Naive thymus-derived CD8-positive, alpha-beta T cell (primary cell): ENCODE data around the gene GAGE10. TPM values are rescaled to one million over a fixed set of nuclear protein-coding genes. Genes with fewer than 3 reads are reported as not detected.
A peak's percentile ranks its signal among the peaks of the same experiment; 100 is the strongest.
"Not testable (repeated sequence)": the region's sequence is repeated elsewhere in the genome, so short reads cannot be mapped to it uniquely, and the experiment has no call there.

Experiments
- ATAC-seq, 2 donors: fragments of 150-1000 bp; cut with Tn5 transposase in 1 of 2; sonication (Bioruptor Pico), chemical (Tn5 transposase) in 1 of 2; 1 replicate in 1 of 2; 2 replicates in 1 of 2; pipeline ENCODE4 v1.10.0; 2021; ENCODE audit warnings: mild to moderate bottlenecking in 2 of 2, moderate library complexity in 2 of 2
- POLR2A ChIA-PET: fragments of 350-600 bp; sonication (Branson Sonifier 250); formaldehyde crosslinking; loops from one replicate; lab custom pipeline; 2021; ENCODE audit warnings: antibody characterized with exemption; lab: Charles Lee
- DNase-seq, 10 donors: peaks; one replicate each; pipeline versions ENCODE4 v3.0.0 to v3.0.0-alpha.2; 2020 to 2022
- H3K27ac Mint-ChIP-seq, 10 donors: one replicate each; pipeline ENCODE4 v1.8.0; 2020 to 2022; ENCODE audit warnings: mild to moderate bottlenecking in 10 of 10, mixed read lengths in 10 of 10, moderate library complexity in 4 of 10, inconsistent platforms in 1 of 10
- H3K27me3 Mint-ChIP-seq, 5 donors: one replicate each; pipeline ENCODE4 v1.8.0; 2021 to 2022; ENCODE audit warnings: mixed read lengths in 5 of 5
- H3K36me3 Mint-ChIP-seq, 3 donors: one replicate each; pipeline ENCODE4 v1.8.0; 2020 to 2022; ENCODE audit warnings: mixed read lengths in 3 of 3, mild to moderate bottlenecking in 2 of 3, inconsistent platforms in 1 of 3
- H3K4me1 Mint-ChIP-seq, 4 donors: one replicate each; pipeline ENCODE4 v1.8.0; 2021 to 2022; ENCODE audit warnings: mixed read lengths in 4 of 4
- H3K4me3 Mint-ChIP-seq, 10 donors: one replicate each; pipeline ENCODE4 v1.8.0; 2020 to 2022; ENCODE audit warnings: mild to moderate bottlenecking in 10 of 10, mixed read lengths in 10 of 10, moderate library complexity in 6 of 10, inconsistent platforms in 1 of 10
- H3K9me3 Mint-ChIP-seq, 9 donors: one replicate each; pipeline ENCODE4 v1.8.0; 2020 to 2022; ENCODE audit warnings: mixed read lengths in 9 of 9, mild to moderate bottlenecking in 3 of 9, inconsistent platforms in 1 of 9, moderate library complexity in 1 of 9
- polyA plus RNA-seq, 3 donors: library from polyadenylated mRNA; unstranded; fragments of 300-500 nt; fragmentation: Illumina TruSeq; gene quantifications; one replicate each; pipeline ENCODE4 v1.2.3, GENCODE V29; 2021
- total RNA-seq, 8 experiments: library from RNA in 2 of 8; stranded (reverse) in 2 of 8; gene quantifications; one replicate each; pipeline ENCODE4 v1.2.3 and lab custom pipeline; 2021 to 2026

GAGE10 gene
- total and polyA plus RNA-seq, 5 experiments from 2014 or later = 1.0 TPM; not detected in 4

- H3K4me3 Mint-ChIP-seq = peak overlapping the region in 2 of 10 donors; percentile 38 to 89
- not testable (repeated sequence) for DNase-seq, H3K36me3 Mint-ChIP-seq, ATAC-seq, H3K9me3 Mint-ChIP-seq, H3K27me3 Mint-ChIP-seq
- H3K27ac Mint-ChIP-seq = peak overlapping the region in 9 of 10 donors; percentile 2 to 99 (median 77)
- POLR2A ChIA-PET = interaction anchor here (0.7 to 2.8 kb wide), 5 partner anchors 16 to 306 kb away, joined by 4 to 17 read pairs (median 5); partner anchors contain the start of genes GRIPAP1 and PPP1R3F
- peaks cover 14 to 24% (median 22%) of the 10 kb centered on the region in 4 donors for H3K4me1 Mint-ChIP-seq
Measured at GRCh38 chrX:49307775-49308174, 4.3 kb downstream of the GAGE10 start.

GRCh38 chrX:49308604-49309269 is 5.3 kb downstream of the GAGE10 start:
- no peaks in the 10 kb centered on the region for H3K9me3 Mint-ChIP-seq
- POLR2A ChIA-PET = interaction anchor here (0.6 to 2.8 kb wide), 9 partner anchors 17 to 350 kb away, joined by 3 to 22 read pairs (median 5); partner anchors contain the start of genes GRIPAP1 and PPP1R3F
- H3K4me3 Mint-ChIP-seq = peak overlapping the region; percentile 77 to 93 (median 86)
- H3K36me3 Mint-ChIP-seq = no peaks in the 10 kb centered on the region
- peaks cover 14 to 24% (median 22%) of the 10 kb centered on the region in 4 donors for H3K4me1 Mint-ChIP-seq
- peak; percentile 59 to 81 for ATAC-seq
- peak overlapping the region; percentile 93 to 99 (median 98) for H3K27ac Mint-ChIP-seq
- DNase-seq = peak in 7 of 10 donors; percentile 1 to 44 (median 17)
- H3K27me3 Mint-ChIP-seq = no peaks in the 10 kb centered on the region

- peak overlapping the region; percentile 93 to 99 (median 98) for H3K27ac Mint-ChIP-seq
- ATAC-seq = peak; percentile 65 to 83
Measured at GRCh38 chrX:49309401-49309981, 6.0 kb downstream of the GAGE10 start.

DNA sequence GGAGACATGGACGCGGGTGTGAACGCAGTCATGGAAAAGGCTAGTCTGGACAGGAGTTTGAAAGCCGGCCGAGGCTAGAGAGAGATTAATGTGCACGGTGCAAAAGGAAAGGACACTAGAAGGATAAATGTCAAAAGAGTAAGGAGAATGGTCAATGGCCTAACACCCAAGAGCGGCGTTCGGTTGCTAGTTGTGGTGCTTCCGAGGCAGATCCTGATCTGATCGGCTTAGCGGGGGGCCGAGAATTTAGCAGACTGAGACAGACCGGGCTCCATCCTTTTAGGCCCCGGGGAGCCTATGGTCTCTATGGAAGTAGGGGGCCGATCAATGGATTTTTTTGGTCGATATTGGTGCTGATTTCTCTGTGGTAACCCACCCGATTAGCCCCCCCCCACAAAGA is 6.9 kb downstream of the GAGE10 start:
- H3K27ac Mint-ChIP-seq = peak overlapping the region; percentile 78 to 99 (median 98)
- ATAC-seq (no peak), DNase-seq (no peak)
- peaks cover 14 to 24% (median 22%) of the 10 kb centered on the region in 4 donors for H3K4me1 Mint-ChIP-seq
- H3K9me3 Mint-ChIP-seq = no peaks in the 10 kb centered on the region
- POLR2A ChIA-PET = interaction anchor here (1.2 to 2.8 kb wide), 4 partner anchors 18 to 75 kb away, joined by 7 to 22 read pairs (median 12); partner anchors contain the start of genes CCDC22 and PPP1R3F
- H3K27me3 Mint-ChIP-seq = no peaks in the 10 kb centered on the region
- no peaks in the 10 kb centered on the region for H3K36me3 Mint-ChIP-seq
- peak overlapping the region in 5 of 10 donors; percentile 28 to 92 (median 89) for H3K4me3 Mint-ChIP-seq

More at GRCh38 chrX:49309401-49309981, 6.0 kb downstream of the GAGE10 start:
- Mint-ChIP-seq H3K9me3 (no peaks in the 10 kb centered on the region), H3K4me3 (peak overlapping the region; percentile 77 to 93 (median 86)), H3K27me3 (no peaks in the 10 kb centered on the region), H3K36me3 (no peaks in the 10 kb centered on the region), H3K4me1 (peaks cover 14 to 24% (median 22%) of the 10 kb centered on the region in 4 donors)
- POLR2A ChIA-PET = interaction anchor here (0.7 to 2.8 kb wide), 9 partner anchors 17 to 351 kb away, joined by 3 to 22 read pairs (median 7); partner anchors contain the start of genes CCDC22, GRIPAP1 and PPP1R3F
- peak in 6 of 10 donors; percentile 1 to 60 (median 36) for DNase-seq

DNA sequence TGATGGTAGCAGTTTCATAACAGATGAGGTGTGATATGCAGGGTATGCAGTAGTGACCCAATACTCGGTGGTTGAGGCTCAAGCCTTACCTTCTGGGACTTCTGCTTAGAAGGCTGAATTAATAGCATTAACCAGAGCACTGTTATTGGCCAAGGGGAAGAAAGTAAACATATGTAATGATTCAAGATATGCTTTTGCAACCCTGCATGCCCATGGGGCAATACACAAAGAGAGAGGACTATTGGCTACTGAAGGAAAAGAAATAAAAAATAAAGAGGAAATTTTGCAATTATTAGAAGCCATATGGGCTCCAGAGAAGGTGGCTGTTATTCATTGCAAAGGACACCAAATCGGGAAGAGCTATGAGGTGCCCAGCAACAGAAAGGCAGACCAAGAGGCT is 8.7 kb downstream of the GAGE10 start:
- POLR2A ChIA-PET = no interaction called here
- Mint-ChIP-seq H3K4me1 (peaks cover 14 to 24% (median 22%) of the 10 kb centered on the region in 4 donors), H3K4me3 (no peak overlapping the region), H3K27me3 (no peaks in the 10 kb centered on the region), H3K9me3 (no peaks in the 10 kb centered on the region), H3K36me3 (no peaks in the 10 kb centered on the region), H3K27ac (no peak overlapping the region)
- no peak for DNase-seq
- ATAC-seq = no peak

DNA sequence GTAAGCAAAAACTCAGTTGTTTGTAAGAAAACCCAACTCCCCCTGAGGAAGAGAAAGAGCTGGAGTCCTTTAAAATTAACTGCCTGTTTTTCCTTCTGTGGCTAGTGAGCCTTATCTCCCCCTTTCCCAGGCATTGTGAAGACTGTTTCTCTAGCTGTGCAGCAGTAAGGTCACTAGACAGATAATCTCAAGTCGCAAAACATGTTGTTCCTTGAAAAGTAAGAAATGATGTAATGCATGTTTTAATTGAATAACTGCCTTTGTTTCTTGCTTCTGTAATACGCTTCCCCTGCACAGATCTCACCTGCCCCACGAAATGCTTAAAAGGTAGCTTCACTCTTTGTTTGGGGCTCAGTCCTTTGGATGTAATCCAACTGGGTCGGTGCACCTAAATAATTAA is 12.6 kb downstream of the GAGE10 start:
- DNase-seq (no peak), ATAC-seq (no peak)
- Mint-ChIP-seq H3K27ac (no peak overlapping the region), H3K27me3 (no peaks in the 10 kb centered on the region), H3K4me1 (no peaks in the 10 kb centered on the region), H3K4me3 (no peak overlapping the region), H3K36me3 (no peaks in the 10 kb centered on the region), H3K9me3 (no peaks in the 10 kb centered on the region)
- POLR2A ChIA-PET = no interaction called here

GRCh38 chrX:49321737-49322136 is 18.3 kb downstream of the GAGE10 start, which contains the start of gene GAGE12J:
Gene GAGE12J (plus strand): TSS chrX:49322037. CDS start chrX:49323194, 1,157 bp downstream.
- H3K4me1 Mint-ChIP-seq, H3K36me3 Mint-ChIP-seq, H3K4me3 Mint-ChIP-seq, POLR2A ChIA-PET, DNase-seq, H3K9me3 Mint-ChIP-seq, ATAC-seq, H3K27me3 Mint-ChIP-seq, H3K27ac Mint-ChIP-seq: not testable (repeated sequence)

DNA sequence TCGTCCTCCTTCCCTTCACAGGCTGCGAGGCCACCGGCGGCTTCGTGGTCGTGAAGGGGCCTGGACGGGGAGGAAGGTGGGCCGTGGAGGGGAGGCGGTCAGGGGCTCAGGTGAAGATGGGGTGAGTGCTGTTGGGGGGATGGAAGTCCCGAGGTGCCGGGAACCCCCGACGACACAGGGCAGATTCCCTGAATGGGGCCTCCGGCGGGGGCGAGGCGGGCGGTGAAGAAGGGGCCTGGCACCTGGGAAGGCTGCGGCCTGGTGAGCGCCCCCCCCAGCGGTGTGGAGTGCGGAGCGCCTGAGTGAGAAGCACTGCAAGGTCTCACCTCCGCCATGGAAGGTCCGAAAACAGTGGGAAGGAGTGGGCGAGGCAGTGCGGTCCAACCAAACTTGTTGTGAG is 18.8 kb downstream of the GAGE10 start:
- DNase-seq, H3K4me3 Mint-ChIP-seq, ATAC-seq, H3K9me3 Mint-ChIP-seq, POLR2A ChIA-PET, H3K27ac Mint-ChIP-seq, H3K27me3 Mint-ChIP-seq, H3K4me1 Mint-ChIP-seq, H3K36me3 Mint-ChIP-seq: not testable (repeated sequence)

- H3K4me1 Mint-ChIP-seq = not testable (repeated sequence)
Measured at GRCh38 chrX:49323735-49324134, 20.3 kb downstream of the GAGE10 start.

DNA sequence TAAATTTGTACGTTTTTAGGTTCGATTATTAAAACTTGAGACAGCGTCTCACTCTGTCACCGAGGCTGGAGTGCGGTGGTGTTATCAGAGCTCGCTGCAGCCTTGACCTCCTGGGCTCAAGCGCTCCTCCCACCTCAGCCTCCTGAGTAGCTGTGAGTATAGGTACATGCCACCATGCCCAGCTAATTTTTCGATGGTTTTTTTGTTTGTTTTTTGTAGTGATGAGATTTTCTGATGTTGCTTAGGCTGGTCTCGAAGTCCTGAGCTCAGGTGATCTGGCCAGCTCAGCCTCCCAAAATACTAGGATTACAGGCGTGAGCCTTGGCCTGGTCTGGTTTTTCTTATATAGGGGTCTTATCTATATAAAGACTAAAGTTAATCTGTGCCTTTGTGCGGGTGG is 27.0 kb downstream of the GAGE10 start:
- H3K27ac Mint-ChIP-seq, POLR2A ChIA-PET, ATAC-seq, H3K4me3 Mint-ChIP-seq, H3K27me3 Mint-ChIP-seq, H3K4me1 Mint-ChIP-seq, H3K9me3 Mint-ChIP-seq, H3K36me3 Mint-ChIP-seq, DNase-seq: not testable (repeated sequence)

More at GRCh38 chrX:49323735-49324134, 20.3 kb downstream of the GAGE10 start:
- DNase-seq, H3K36me3 Mint-ChIP-seq, POLR2A ChIA-PET, H3K27ac Mint-ChIP-seq, H3K9me3 Mint-ChIP-seq, H3K4me3 Mint-ChIP-seq, H3K27me3 Mint-ChIP-seq, ATAC-seq: not testable (repeated sequence)

- H3K27ac Mint-ChIP-seq, H3K36me3 Mint-ChIP-seq, DNase-seq, ATAC-seq, H3K27me3 Mint-ChIP-seq, H3K9me3 Mint-ChIP-seq, H3K4me1 Mint-ChIP-seq, POLR2A ChIA-PET, H3K4me3 Mint-ChIP-seq: not testable (repeated sequence)
Measured at GRCh38 chrX:49331282-49331681, 27.8 kb downstream of the GAGE10 start, which contains the start of gene GAGE13. Gene GAGE13 (plus strand): TSS chrX:49331582. CDS start chrX:49332738, 1,156 bp downstream.

- POLR2A ChIA-PET, ATAC-seq, H3K4me3 Mint-ChIP-seq, H3K36me3 Mint-ChIP-seq, H3K9me3 Mint-ChIP-seq, H3K27ac Mint-ChIP-seq, H3K4me1 Mint-ChIP-seq, H3K27me3 Mint-ChIP-seq: not testable (repeated sequence)
- peak in 1 of 10 donors; percentile 25 for DNase-seq
Measured at GRCh38 chrX:49331841-49332240, 28.4 kb downstream of the GAGE10 start.

DNA sequence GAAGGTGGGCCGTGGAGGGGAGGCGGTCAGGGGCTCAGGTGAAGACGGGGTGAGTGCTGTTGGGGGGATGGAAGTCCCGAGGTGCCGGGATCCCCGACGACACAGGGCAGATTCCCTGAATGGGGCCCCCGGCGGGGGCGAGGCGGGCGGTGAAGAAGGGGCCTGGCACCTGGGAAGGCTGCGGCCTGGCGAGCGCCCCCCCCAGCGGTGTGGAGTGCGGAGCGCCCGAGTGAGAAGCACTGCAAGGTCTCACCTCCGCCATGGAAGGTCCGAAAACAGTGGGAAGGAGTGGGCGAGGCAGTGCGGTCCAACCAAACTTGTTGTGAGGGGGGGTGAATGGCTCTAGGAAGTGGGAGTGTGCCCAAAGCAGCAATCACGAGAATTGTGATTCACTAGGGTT is 38.0 kb downstream of the GAGE10 start:
- ATAC-seq, POLR2A ChIA-PET, H3K4me1 Mint-ChIP-seq, H3K4me3 Mint-ChIP-seq, H3K36me3 Mint-ChIP-seq, H3K9me3 Mint-ChIP-seq, H3K27me3 Mint-ChIP-seq, H3K27ac Mint-ChIP-seq: not testable (repeated sequence)
- peak in 3 of 10 donors; percentile 5 to 62 (median 31) for DNase-seq
